NCI-H2081 (cell line): ENCODE data around the gene MAP3K19.
"Not testable (repeated sequence)": the region's sequence is repeated elsewhere in the genome, so short reads cannot be mapped to it uniquely, and the experiment has no call there.

Experiments
- DNase-seq, 2 experiments: peaks; one replicate each; lab custom pipeline; 2025; lab: John Stamatoyannopoulos, UW

MAP3K19 gene

GRCh38 chr2:134985061-134985460, 62.2 kb downstream of the MAP3K19 start:
- no peak for DNase-seq

- DNase-seq, result no peak
Measured at GRCh38 chr2:134982603-134983002, 64.6 kb downstream of the MAP3K19 start.

- DNase-seq, result no peak
Measured at GRCh38 chr2:134980639-134981038, 66.6 kb downstream of the MAP3K19 start.

- no peak for DNase-seq
Measured at GRCh38 chr2:134979221-134979620, 68.0 kb downstream of the MAP3K19 start.

- not testable (repeated sequence) for DNase-seq
Measured at GRCh38 chr2:134977104-134977503, 70.1 kb downstream of the MAP3K19 start.

GRCh38 chr2:134976074-134976702, 71.1 kb downstream of the MAP3K19 start:
- DNase-seq, result no peak

- no peak for DNase-seq
Measured at GRCh38 chr2:134975281-134976009, 71.8 kb downstream of the MAP3K19 start.

GRCh38 chr2:134973241-134974138, 73.8 kb downstream of the MAP3K19 start:
- no peak for DNase-seq

- DNase-seq, result not testable (repeated sequence)
Measured at GRCh38 chr2:134967166-134967565, 80.1 kb downstream of the MAP3K19 start.

GRCh38 chr2:134957477-134957876, 89.8 kb downstream of the MAP3K19 start:
- DNase-seq, result no peak

- DNase-seq, result no peak
Measured at GRCh38 chr2:134955744-134956143, 91.5 kb downstream of the MAP3K19 start.

- no peak for DNase-seq
Measured at GRCh38 chr2:134954065-134954464, 93.2 kb downstream of the MAP3K19 start.

GRCh38 chr2:134952608-134953007, 94.6 kb downstream of the MAP3K19 start:
- no peak for DNase-seq

- no peak for DNase-seq
Measured at GRCh38 chr2:134950886-134951285, 96.4 kb downstream of the MAP3K19 start.

- no peak for DNase-seq
Measured at GRCh38 chr2:134949981-134950708, 97.1 kb downstream of the MAP3K19 start.

- no peak for DNase-seq
Measured at GRCh38 chr2:134946073-134946472, 101.2 kb downstream of the MAP3K19 start.

GRCh38 chr2:134944975-134945374, 102.3 kb downstream of the MAP3K19 start:
- DNase-seq, result no peak

GRCh38 chr2:134943540-134943939, 103.7 kb downstream of the MAP3K19 start:
- no peak for DNase-seq

- DNase-seq, result no peak
Measured at GRCh38 chr2:134936691-134937090, 110.6 kb downstream of the MAP3K19 start.

GRCh38 chr2:134934641-134935040, 112.6 kb downstream of the MAP3K19 start:
- no peak for DNase-seq

GRCh38 chr2:134934150-134934549, 113.1 kb downstream of the MAP3K19 start:
- no peak for DNase-seq

GRCh38 chr2:134933732-134934131, 113.5 kb downstream of the MAP3K19 start:
- no peak for DNase-seq
